OCI-LY3 (cell line): Measurements from ENCODE around the gene USP5.

Experiments
- EZH2phosphoT487 ChIP-seq: fragments of 200-600 bp; shearing (Covaris generic); IDR thresholded peaks from 2 replicates; pipeline ENCODE4 v1.6.1; 2018; ENCODE audit warnings: antibody characterized with exemption, mixed run types, low read depth
- TF ChIP-seq, protein P1 (sequence below): fragments of 200-600, 300-600 bp; sonication (generic); IDR thresholded peaks from 2 replicates; pipeline ENCODE4 v1.5.1; 2014; ENCODE audit warnings: antibody characterized with exemption, low read length, low read depth

DNA sequence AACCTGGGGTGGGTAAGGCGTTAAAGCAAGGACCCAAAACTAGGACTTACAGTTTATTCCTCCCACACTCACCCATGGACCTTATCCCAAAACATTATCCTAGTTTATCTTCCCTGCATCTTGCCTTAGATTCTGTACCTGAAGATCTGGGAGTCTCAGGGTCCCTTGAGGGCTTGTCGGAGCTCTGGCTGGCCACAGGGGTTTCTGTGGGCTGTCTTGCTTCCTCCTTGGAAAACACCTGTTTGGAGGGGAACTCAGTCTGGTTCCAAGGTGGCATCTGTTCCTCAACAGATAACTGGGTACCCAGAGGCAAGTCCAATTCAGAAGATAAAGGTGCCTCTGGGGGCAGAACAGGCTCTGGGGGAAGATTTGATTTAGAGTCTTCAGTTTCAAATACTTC lies 2.5 kb upstream of the USP5 start:
- TF ChIP-seq, protein P1, sequence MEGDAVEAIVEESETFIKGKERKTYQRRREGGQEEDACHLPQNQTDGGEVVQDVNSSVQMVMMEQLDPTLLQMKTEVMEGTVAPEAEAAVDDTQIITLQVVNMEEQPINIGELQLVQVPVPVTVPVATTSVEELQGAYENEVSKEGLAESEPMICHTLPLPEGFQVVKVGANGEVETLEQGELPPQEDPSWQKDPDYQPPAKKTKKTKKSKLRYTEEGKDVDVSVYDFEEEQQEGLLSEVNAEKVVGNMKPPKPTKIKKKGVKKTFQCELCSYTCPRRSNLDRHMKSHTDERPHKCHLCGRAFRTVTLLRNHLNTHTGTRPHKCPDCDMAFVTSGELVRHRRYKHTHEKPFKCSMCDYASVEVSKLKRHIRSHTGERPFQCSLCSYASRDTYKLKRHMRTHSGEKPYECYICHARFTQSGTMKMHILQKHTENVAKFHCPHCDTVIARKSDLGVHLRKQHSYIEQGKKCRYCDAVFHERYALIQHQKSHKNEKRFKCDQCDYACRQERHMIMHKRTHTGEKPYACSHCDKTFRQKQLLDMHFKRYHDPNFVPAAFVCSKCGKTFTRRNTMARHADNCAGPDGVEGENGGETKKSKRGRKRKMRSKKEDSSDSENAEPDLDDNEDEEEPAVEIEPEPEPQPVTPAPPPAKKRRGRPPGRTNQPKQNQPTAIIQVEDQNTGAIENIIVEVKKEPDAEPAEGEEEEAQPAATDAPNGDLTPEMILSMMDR: no peak
- no peak for TF ChIP-seq EZH2phosphoT487
